ENCODE measurements around the gene HSPD1.

Gene HSPD1

GRCh38 chr2:197499594-197500502, at the start of gene HSPD1, which contains the start of gene HSPE1:
TSS of gene HSPD1 (minus strand) at chr2:197499840. CDS start at chr2:197498848, 992 bp downstream.
TSS of gene HSPE1 (plus strand) at chr2:197500379. CDS start at chr2:197500437, 58 bp downstream.
- DNase-seq, result peak; percentile 93

- no peak for DNase-seq
Measured at GRCh38 chr2:197548582-197548981, 48.9 kb upstream of the HSPD1 start.

GRCh38 chr2:197547163-197547900, 47.7 kb upstream of the HSPD1 start:
- no peak for DNase-seq

GRCh38 chr2:197543206-197543605, 43.6 kb upstream of the HSPD1 start:
- DNase-seq, result no peak

- DNase-seq, result no peak
Measured at GRCh38 chr2:197539734-197540133, 40.1 kb upstream of the HSPD1 start.

- DNase-seq, result no peak
Measured at GRCh38 chr2:197538412-197538811, 38.8 kb upstream of the HSPD1 start.

GRCh38 chr2:197517150-197517549, 17.5 kb upstream of the HSPD1 start:
- no peak for DNase-seq

- no peak for DNase-seq
Measured at GRCh38 chr2:197516393-197516761, 16.7 kb upstream of the HSPD1 start.

- DNase-seq, result peak; percentile 82
Measured at GRCh38 chr2:197515739-197516392, 16.2 kb upstream of the HSPD1 start, which contains the start of gene MOB4. TSS of gene MOB4 (plus strand) at chr2:197516066. CDS start at chr2:197516087, 21 bp downstream.

- no peak for DNase-seq
Measured at GRCh38 chr2:197515315-197515738, 15.7 kb upstream of the HSPD1 start.

- no peak for DNase-seq
Measured at GRCh38 chr2:197514754-197515153, 15.1 kb upstream of the HSPD1 start.

GRCh38 chr2:197513915-197514314, 14.3 kb upstream of the HSPD1 start:
- no peak for DNase-seq

GRCh38 chr2:197506658-197507057, 7.0 kb upstream of the HSPD1 start:
- no peak for DNase-seq

- DNase-seq, result no peak
Measured at GRCh38 chr2:197504512-197504911, 4.9 kb upstream of the HSPD1 start.

GRCh38 chr2:197504000-197504399, 4.4 kb upstream of the HSPD1 start:
- no peak for DNase-seq

GRCh38 chr2:197502685-197503084, 3.0 kb upstream of the HSPD1 start:
- DNase-seq, result no peak

GRCh38 chr2:197502201-197502600, 2.6 kb upstream of the HSPD1 start:
- no peak for DNase-seq

GRCh38 chr2:197500503-197501131, 977 bp upstream of the HSPD1 start:
- no peak for DNase-seq

GRCh38 chr2:197498937-197499593, 575 bp downstream of the HSPD1 start:
- peak; percentile 20 for DNase-seq

GRCh38 chr2:197498235-197498936, 1.3 kb downstream of the HSPD1 start:
- DNase-seq, result no peak

GRCh38 chr2:197497326-197497725, 2.3 kb downstream of the HSPD1 start:
- no peak for DNase-seq

GRCh38 chr2:197496695-197497094, 2.9 kb downstream of the HSPD1 start:
- no peak for DNase-seq
